Fibroblast of pulmonary artery (primary cell): ENCODE data around the gene PLXNA3.

Experiments
- DNase-seq: peaks from one replicate; pipeline ENCODE4 v3.0.0-alpha.2; 2010; ENCODE audit warnings: low read depth
- H3K4me3 ChIP-seq: replicated peaks from 2 replicates; pipeline ENCODE4 v1.5.1; 2011; ENCODE audit warnings: low read depth, mild to moderate bottlenecking, control low read depth, low read length, moderate library complexity
- TF ChIP-seq, protein P1 (sequence below): IDR thresholded peaks from 2 replicates; pipeline ENCODE4 v1.5.1; 2011; ENCODE audit warnings: mild to moderate bottlenecking, control low read depth, low read length, inconsistent platforms; ENCODE audit errors: missing control alignments

Gene PLXNA3

DNA sequence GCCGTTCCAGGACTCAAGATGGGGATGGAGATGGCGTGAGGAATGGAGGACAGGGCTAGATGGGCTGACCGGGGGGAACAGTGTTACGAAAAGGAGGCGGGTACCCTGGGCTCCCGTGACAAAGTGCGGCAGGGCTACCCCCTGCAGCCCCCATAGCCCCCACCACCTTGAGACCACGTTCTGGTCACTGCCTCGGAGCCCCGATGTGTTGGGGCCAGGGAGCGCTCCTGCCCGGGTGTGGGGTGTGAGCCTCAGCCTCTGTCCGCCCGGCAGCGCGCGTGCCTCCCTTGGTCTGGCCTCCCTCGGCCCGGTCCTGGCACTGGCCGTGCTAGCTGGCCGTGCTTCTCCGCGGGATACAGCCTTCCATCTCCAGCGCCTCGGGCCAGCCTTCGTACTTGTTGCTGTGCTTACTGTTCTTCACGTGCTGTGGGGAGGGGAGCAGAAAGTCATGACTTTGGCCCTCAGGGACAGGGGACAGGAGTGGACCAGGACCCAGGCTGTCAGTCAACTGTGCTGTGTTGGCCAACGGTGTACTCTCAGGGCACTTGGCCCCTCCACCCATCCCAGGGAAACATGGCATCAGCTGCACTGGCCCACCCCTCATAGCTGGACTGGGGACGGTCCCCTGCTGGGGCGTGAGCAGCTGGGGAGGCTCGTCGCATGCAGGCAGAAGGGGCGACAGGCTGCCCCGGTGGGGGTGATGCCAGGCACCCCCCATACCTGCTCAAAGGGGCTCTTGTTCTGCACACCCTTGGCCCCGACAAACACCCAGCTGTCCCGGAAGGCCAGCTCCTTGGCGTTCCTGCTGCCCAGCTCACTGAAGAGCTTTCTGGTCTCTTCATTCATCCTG lies 48.6 kb downstream of the PLXNA3 start:
- H3K4me3 ChIP-seq, result no peak overlapping the region
- no peak for DNase-seq

DNA sequence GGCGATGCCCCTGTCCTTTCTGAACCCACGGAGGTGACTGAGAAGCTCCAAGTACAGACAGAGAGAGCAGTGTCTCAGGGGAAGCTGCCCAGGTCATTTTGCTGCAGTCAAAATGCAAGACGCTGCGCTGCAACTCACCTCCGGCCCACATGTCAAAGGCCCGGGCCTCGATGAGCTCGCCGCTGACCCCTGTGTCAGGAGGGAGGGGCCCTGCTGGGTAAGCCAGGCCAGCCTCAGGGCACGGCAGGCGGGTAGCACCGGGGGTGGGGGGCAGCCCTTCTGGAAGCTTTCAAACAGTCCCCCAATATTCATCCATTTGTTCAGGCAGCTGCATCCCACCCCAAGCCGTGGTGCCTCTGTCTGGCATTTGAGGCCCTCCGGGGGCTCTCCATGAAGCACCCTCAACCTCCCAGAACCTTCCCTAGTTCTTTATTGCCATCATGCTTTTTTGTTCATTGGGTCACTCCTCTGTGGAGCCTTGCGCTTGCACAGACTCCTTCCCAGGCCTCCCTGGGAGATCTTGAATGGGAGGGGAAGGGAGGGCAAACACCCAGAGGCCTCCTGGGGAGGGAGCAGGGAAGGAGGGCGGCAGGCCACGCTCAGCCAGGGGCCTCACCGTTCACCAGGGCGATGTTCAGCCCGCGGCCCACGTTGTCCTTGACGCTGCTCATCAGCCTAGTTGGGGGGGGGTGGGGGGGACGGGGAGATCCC lies 49.7 kb downstream of the PLXNA3 start:
- no peak for DNase-seq
- TF ChIP-seq, protein P1, sequence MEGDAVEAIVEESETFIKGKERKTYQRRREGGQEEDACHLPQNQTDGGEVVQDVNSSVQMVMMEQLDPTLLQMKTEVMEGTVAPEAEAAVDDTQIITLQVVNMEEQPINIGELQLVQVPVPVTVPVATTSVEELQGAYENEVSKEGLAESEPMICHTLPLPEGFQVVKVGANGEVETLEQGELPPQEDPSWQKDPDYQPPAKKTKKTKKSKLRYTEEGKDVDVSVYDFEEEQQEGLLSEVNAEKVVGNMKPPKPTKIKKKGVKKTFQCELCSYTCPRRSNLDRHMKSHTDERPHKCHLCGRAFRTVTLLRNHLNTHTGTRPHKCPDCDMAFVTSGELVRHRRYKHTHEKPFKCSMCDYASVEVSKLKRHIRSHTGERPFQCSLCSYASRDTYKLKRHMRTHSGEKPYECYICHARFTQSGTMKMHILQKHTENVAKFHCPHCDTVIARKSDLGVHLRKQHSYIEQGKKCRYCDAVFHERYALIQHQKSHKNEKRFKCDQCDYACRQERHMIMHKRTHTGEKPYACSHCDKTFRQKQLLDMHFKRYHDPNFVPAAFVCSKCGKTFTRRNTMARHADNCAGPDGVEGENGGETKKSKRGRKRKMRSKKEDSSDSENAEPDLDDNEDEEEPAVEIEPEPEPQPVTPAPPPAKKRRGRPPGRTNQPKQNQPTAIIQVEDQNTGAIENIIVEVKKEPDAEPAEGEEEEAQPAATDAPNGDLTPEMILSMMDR, result no peak
- H3K4me3 ChIP-seq, result no peak overlapping the region

More for the DNA sequence above, 48.6 kb downstream of the PLXNA3 start:
- TF ChIP-seq, protein P1, result no peak

DNA sequence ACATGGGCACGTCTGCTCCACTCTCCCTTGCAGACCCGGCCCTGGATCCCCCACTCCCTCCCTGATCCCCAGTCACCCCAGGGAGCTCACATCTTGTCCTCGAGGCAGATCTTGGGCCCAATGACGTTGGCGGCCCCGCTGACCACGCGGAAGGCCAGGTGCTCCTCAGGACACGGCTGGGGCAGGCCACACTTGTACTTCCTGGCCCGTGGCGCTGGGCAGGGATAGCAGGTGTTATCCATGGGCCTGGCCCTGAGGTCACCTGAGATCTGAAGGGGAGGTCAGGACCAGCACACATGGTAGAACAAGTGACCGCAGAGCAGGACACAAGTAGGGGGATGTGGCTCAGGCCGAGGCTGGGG lies 50.3 kb downstream of the PLXNA3 start:
- TF ChIP-seq, protein P1, result no peak
- DNase-seq, result no peak

DNA sequence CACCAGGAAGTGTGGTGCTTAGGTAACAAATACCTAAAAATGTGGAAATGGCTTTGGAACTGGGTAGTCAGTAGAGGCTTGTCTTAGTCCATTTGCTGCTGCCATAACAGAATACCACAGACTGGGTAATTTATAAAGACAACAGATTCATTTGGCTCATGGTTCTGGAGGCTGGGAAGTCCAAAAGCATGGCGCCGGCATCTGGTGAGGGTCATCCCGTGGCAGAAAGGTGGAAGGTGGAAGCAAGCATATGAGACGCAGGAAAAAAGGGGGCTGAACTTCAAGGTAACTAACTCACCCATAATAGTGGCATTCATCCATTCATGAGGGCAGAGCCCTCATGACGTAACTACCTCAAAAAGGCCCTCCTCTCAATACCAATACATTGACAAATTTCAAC lies 51.4 kb downstream of the PLXNA3 start:
- no peak for DNase-seq
- TF ChIP-seq, protein P1, result no peak
- no peak overlapping the region for H3K4me3 ChIP-seq

More for the DNA sequence above, 50.3 kb downstream of the PLXNA3 start:
- H3K4me3 ChIP-seq, result no peak overlapping the region

- no peak for DNase-seq
- H3K4me3 ChIP-seq, result no peak overlapping the region
- TF ChIP-seq, protein P1, result no peak
These were observed 53.7 kb downstream of the PLXNA3 start for GRCh38 chrX:154511761-154512160.

DNA sequence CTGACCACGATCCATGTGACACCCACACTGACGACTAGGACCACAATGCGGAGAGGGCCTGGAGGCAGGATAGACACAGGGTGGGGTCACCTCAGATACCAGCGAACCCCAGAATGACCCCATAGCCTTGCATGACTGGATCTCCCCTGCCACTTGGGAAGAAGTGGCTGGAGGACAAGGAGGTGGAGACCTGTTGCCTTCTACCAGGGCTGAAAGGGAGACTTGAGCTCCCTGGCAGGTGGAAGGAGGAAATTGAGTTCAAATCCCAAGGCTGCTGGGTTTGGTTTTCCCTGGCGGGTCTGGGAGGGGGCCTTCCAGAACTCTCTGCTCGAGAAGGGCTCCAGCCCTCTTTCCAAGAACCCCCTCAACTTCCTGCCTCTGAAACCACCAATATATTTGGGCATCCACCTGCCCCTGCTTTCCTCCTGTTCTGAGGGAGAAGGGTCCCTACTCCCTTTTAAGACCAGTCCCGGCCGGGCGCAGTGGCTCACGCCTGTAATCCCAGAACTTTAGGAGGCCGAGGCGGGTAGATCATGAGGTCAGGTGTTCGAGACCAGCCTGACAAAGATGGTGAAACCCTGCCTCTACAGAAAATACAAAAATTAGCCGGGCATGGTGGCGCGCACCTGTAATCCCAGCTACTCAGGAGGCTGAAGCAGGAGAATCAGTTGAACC lies 54.9 kb downstream of the PLXNA3 start:
- no peak overlapping the region for H3K4me3 ChIP-seq
- no peak for DNase-seq
- TF ChIP-seq, protein P1, result no peak
